Heart left ventricle (tissue), 16 donors: Measurements from ENCODE around the gene GJB4. TPM values are rescaled to one million over a fixed set of nuclear protein-coding genes. Genes with fewer than 3 reads are reported as not detected.

Source experiments
- ATAC-seq, 4 donors: fragments of 200-7000 bp; cut with Tn5 transposase; one replicate each; pipeline ENCODE4 v1.9.1; 2020 to 2022; ENCODE audit warnings: moderate library complexity in 4 of 4, mild to moderate bottlenecking in 3 of 4, moderate number of reproducible peaks in 1 of 4
- DNase-seq, 5 donors: peaks; one replicate each; pipeline ENCODE4 v3.0.0-alpha.2; 2020
- H3K27ac ChIP-seq, 12 donors: fragments of 200-600 bp; sonication (generic) in 4 of 12; one replicate each; pipeline versions ENCODE4 v1.5.0 to v1.8.0; 2016 to 2022; ENCODE audit warnings: mild to moderate bottlenecking in 2 of 12
- H3K27me3 ChIP-seq, 9 donors: fragments of 200-600 bp; sonication (generic) in 2 of 9; one replicate each; pipeline versions ENCODE4 v1.5.1 to v1.8.0; 2016 to 2022; ENCODE audit warnings: mild to moderate bottlenecking in 3 of 9
- H3K36me3 ChIP-seq, 9 donors: fragments of 200-600 bp; sonication (generic) in 2 of 9; one replicate each; pipeline versions ENCODE4 v1.5.0 to v1.8.0; 2018 to 2022; ENCODE audit warnings: mild to moderate bottlenecking in 2 of 9
- H3K4me1 ChIP-seq, 12 donors: fragments of 200-600 bp; sonication (generic) in 4 of 12; one replicate each; pipeline versions ENCODE4 v1.5.0 to v1.8.0; 2016 to 2022; ENCODE audit warnings: mild to moderate bottlenecking in 3 of 12
- H3K4me3 ChIP-seq, 12 donors: fragments of 200-600 bp; sonication (generic) in 4 of 12; one replicate each; pipeline versions ENCODE4 v1.5.0 to v1.8.0; 2017 to 2022; ENCODE audit warnings: mild to moderate bottlenecking in 9 of 12, moderate library complexity in 4 of 12
- H3K9me3 ChIP-seq, 12 donors: fragments of 200-600 bp; sonication (generic) in 4 of 12; one replicate each; pipeline versions ENCODE4 v1.5.0 to v1.8.0; 2016 to 2022; ENCODE audit warnings: mild to moderate bottlenecking in 1 of 12
- CTCF ChIP-seq, 12 donors: fragments of 200-600 bp; sonication (generic) in 4 of 12; IDR thresholded peaks; one replicate each; pipeline versions ENCODE4 v1.5.0 to v1.8.0; 2018 to 2022; ENCODE audit warnings: antibody characterized with exemption in 12 of 12, mild to moderate bottlenecking in 5 of 12
- POLR2A ChIP-seq, 2 donors: fragments of 450-650 bp; IDR thresholded peaks; one replicate each; pipeline ENCODE4 v1.6.1; 2017; ENCODE audit warnings: antibody characterized with exemption in 2 of 2, mild to moderate bottlenecking in 2 of 2, moderate library complexity in 2 of 2
- WGBS, 4 donors: extraction: QIAGEN DNeasy Blood & Tissue Kit in 2 of 4; methylation state at CpG; one replicate each; pipeline versions ENCODE4 v1.1.5 to v1.1.7; 2013 to 2018; 5-methylcytosine and 5-hydroxymethylcytosine counted together
- intact Hi-C, 10 donors: fragments of 100-400 bp; cut with DNase I; formaldehyde crosslinking; loops; one replicate each; pipeline versions ENCODE4 v1.11.1 to v1.14.2; 2022
- polyA plus RNA-seq, 2 donors: library from polyadenylated mRNA; stranded (reverse); fragments of 200-250 nt; gene quantifications; one replicate each; pipeline ENCODE4 v1.2.3, GENCODE V29; 2013
- total RNA-seq, 9 donors: library from RNA; depleted of rRNA in 2 of 9; stranded (reverse); fragments of >200 nt in 2 of 9; fragmentation: NEBNext Ultra II Directional in 3 of 9; extraction: Animal tissue kit (Norgen Biotek cat#: 25700) in 3 of 9; gene quantifications; one replicate each; pipeline versions ENCODE4 v1.1.0 to v1.2.4, GENCODE V29; 2016 to 2023
- donor health status: ischemic (EF 13 %, LVEDD 7.1; RV severe dilation, severe dysfunction).
- donor health status: healthy with polysubstance abuse.
- donor health status: DM: no; HTN: yes; CAD: no.
- donor health status: DM: no; HTN: no; CAD: no.
- donor health status: ischemic (EF 25% LVEDD 6.9; RV normal size, moderate dysfunction).
- donor health status: ischemic (EF 25% LVEDD 5.7; RV mildly dilated, moderate dysfunction).
- donor health status: healthy.
- donor health status: DM: yes; HTN: yes; CAD: no.
- donor health status: ischemic (EF 35%, LVEDD 5.7; RV mildly dilated, moderate dysfunction).
- donor health status: nonischemic (EF 11% LVEDD 7.7; RV severe dilation, severe dysfunction).
- donor health status: DM: yes; HTN: yes; CAD: no.
- donor health status: PGD.
- donor health status: ischemic (EF 29% LVEDD 5.4; RV normal size, mild dysfunction).
- donor health status: nonischemic (EF 23%, LVEDD 6.1; RV moderate dilation, normal function).

GJB4 gene
- total and polyA plus RNA-seq, 11 donors, result not detected

GRCh38 chr1:34787461-34788420 is 28.2 kb downstream of the GJB4 start:
- DNase-seq (peak in 2 of 5 donors; percentile 38 to 44), ATAC-seq (peak in 3 of 4 donors; percentile 34 to 59 (median 45))
- Histone ChIP-seq H3K4me1 (peaks cover 0 to 41% (median 10%) of the 10 kb centered on the region in 12 donors), H3K36me3 (no peaks in the 10 kb centered on the region), H3K9me3 (no peaks in the 10 kb centered on the region), H3K4me3 (no peak overlapping the region), H3K27ac (peak overlapping the region in 4 of 12 donors; percentile 10 to 43 (median 24)), H3K27me3 (peaks cover 0 to 12% (median under 1%) of the 10 kb centered on the region in 9 donors)
- intact Hi-C loops, result loop anchor here in 7 of 10 donors (1.0 to 5.0 kb wide), 5 partner anchors 65 to 195 kb away; no protein-coding TSS in a partner anchor
- peak in 11 of 12 donors; percentile 25 to 52 (median 40) for TF ChIP-seq CTCF (IDR thresholded peaks at IDR 0.05)
- no peak for TF ChIP-seq POLR2A (IDR thresholded peaks at IDR 0.05)
- 45 to 57% (median 49%) methylated on average over 8 to 9 of the region's 9 CpGs for WGBS, 4 donors

DNA sequence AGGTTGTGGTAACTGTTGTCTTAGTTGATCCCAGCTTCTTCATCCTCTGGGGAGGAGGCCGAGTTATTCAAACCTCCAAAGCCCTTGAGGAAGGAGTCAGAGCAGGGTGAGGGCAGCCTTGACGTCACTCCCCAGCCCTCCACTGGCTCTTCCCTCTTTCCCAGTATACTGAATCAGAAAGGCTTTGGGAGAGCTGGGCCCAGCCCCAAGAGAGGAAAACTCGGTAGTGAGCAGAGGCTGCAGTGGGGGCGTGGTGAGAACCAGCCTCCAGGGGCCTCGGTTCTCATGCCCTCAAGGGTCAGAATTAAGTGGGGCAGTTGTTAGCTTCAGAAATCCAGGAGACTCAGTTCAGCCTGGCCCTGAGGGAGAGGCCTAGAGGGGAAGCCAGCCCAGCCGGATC is 31.4 kb downstream of the GJB4 start:
- 64 to 75% (median 69%) methylated on average over 5 to 6 of the region's 6 CpGs for WGBS, 4 donors
- peak overlapping the region in 11 of 12 donors; percentile 45 to 96 (median 68) for H3K27ac ChIP-seq
- TF ChIP-seq POLR2A (IDR thresholded peaks at IDR 0.05) (peak in 1 of 2 donors; percentile 27), CTCF (IDR thresholded peaks at IDR 0.05) (no peak)

DNA sequence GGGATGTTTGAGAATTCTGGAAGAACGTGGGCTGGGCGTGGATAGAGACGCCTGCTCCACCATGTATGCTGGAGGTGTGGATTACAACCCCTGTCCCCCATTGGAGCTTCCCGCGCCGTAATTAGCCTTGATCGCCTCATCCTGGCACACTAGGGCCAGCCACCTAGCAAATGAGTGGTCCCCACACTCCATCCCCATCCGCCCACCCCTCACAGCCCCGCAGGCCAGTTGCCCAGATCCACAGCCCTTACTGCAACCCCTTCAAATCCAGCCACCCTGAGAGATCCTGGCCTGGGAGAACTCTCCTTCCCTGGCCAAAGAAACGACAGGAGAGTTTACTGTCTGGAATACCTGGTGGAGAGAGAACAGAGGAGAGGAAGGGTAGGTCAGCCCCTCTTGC is 32.9 kb downstream of the GJB4 start:
- TF ChIP-seq CTCF (IDR thresholded peaks at IDR 0.05) (no peak), POLR2A (IDR thresholded peaks at IDR 0.05) (no peak)
- intact Hi-C loops, result loop anchor here in 2 of 10 donors (2.0 kb wide), 2 partner anchors 50 to 58 kb away; no protein-coding TSS in a partner anchor
- H3K4me1 ChIP-seq, result peaks cover 0 to 34% (median 13%) of the 10 kb centered on the region in 12 donors
- ATAC-seq, result no peak
- H3K4me3 ChIP-seq, result peak overlapping the region in 11 of 12 donors; percentile 45 to 90 (median 67)
- peaks cover 0 to 31% (median 13%) of the 10 kb centered on the region in 9 donors for H3K36me3 ChIP-seq
- WGBS, 4 donors, result 48 to 61% (median 56%) methylated on average over 10 of the region's 10 CpGs
- H3K27ac ChIP-seq, result peak overlapping the region; percentile 27 to 96 (median 85)
- peaks cover 0 to 7% (median 0%) of the 10 kb centered on the region in 9 donors for H3K27me3 ChIP-seq
- H3K9me3 ChIP-seq, result no peaks in the 10 kb centered on the region
- no peak for DNase-seq

More for the DNA sequence above, 31.4 kb downstream of the GJB4 start:
- Histone ChIP-seq H3K4me1 (peaks cover 0 to 41% (median 13%) of the 10 kb centered on the region in 12 donors), H3K4me3 (no peak overlapping the region), H3K9me3 (no peaks in the 10 kb centered on the region), H3K36me3 (peaks cover 0 to 18% (median 5%) of the 10 kb centered on the region in 9 donors), H3K27me3 (peaks cover 0 to 7% (median 0%) of the 10 kb centered on the region in 9 donors)
- peak in 4 of 5 donors; percentile 70 to 80 (median 72) for DNase-seq
- intact Hi-C loops, result no loop called here
- ATAC-seq, result peak; percentile 7 to 59 (median 46)
